GM21390 (cell line): Measurements from ENCODE around the gene CCER1.

Experiments
- ATAC-seq: cut with Tn5 transposase; IDR thresholded peaks from one replicate; pipeline ENCODE4 v1.9.1; 2021; ENCODE audit not compliant: unreplicated experiment

Gene CCER1

GRCh38 chr12:90922145-90922627 is 32.8 kb downstream of the CCER1 start:
- ATAC-seq, result no peak

GRCh38 chr12:90921536-90921935 is 33.4 kb downstream of the CCER1 start:
- ATAC-seq, result no peak

GRCh38 chr12:90920222-90920621 is 34.8 kb downstream of the CCER1 start:
- ATAC-seq, result no peak

- ATAC-seq, result no peak
Measured at GRCh38 chr12:90917431-90917830, 37.5 kb downstream of the CCER1 start.

- ATAC-seq, result no peak
Measured at GRCh38 chr12:90916516-90916915, 38.5 kb downstream of the CCER1 start.

DNA sequence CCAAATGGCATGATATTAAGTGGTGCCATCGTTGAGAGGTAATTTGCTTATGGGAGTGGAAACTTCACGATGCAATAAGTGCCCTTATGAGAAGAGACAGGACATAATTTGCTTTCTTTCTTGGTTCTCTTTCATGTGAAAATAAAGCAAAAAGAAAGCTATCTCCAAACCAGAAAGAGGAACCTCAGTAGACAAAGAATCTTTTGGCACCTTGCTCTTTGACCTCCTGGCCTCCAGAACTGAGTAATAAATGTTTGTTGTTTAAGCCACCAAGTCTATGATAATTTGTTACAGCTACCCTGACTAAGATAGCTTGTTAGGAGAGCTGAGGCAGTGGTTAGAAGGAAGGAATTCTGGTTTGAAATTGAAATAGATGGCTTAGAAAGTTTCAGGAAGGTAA is 39.6 kb downstream of the CCER1 start:
- ATAC-seq, result no peak

GRCh38 chr12:90910958-90911357 is 44.0 kb downstream of the CCER1 start:
- no peak for ATAC-seq

GRCh38 chr12:90909069-90909770 is 45.8 kb downstream of the CCER1 start:
- ATAC-seq, result no peak

DNA sequence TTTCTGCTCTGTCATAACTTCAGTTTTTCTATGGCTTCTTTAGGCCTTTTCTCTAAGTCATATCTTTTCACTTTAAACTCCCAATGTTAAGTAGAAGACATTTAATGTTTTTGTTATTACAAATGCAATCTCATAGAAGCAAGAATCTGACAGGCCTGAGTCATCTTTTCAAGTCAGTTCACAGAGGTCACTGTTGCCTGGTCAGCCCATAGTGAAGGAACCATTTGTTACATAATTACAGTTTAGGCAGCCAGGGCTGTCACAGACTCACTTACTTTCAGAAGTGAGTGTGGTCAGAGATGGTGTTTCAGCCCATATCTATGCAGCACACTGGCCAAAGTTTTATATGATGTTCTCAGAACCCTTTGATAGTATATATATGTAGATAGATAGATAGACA is 46.5 kb downstream of the CCER1 start:
- ATAC-seq, result no peak

GRCh38 chr12:90905691-90906370 is 49.1 kb downstream of the CCER1 start:
- ATAC-seq, result no peak

- no peak for ATAC-seq
Measured at GRCh38 chr12:90902596-90902995, 52.4 kb downstream of the CCER1 start.
